HCT116 (cell line): Measurements from ENCODE around the gene LACTB. TPM values are rescaled to one million over a fixed set of nuclear protein-coding genes. Genes with fewer than 3 reads are reported as not detected.

Source experiments
- ATAC-seq: fragments of 200-7000 bp; cut with Tn5 transposase; 2 replicates; pipeline ENCODE4 v1.9.1; 2020; ENCODE audit warnings: mild to moderate bottlenecking, moderate library complexity
- BruUV-seq: library from RNA; stranded (reverse); fragments of 400-500 nt; replicated peaks from 2 replicates; lab custom pipeline; 2021; lab: Mats Ljungman, UMichigan
- CTCF ChIA-PET: fragments of 300-600 bp; sonication (Branson Sonifier 250); formaldehyde crosslinking; loops from one replicate; lab custom pipeline; 2021; ENCODE audit warnings: antibody characterized with exemption; lab: Charles Lee
- POLR2A ChIA-PET: fragments of 300-600, 350-600 bp; sonication (Branson Sonifier 250); formaldehyde crosslinking; loops from one replicate; lab custom pipeline; 2021; ENCODE audit warnings: antibody characterized with exemption; lab: Charles Lee
- RAD21 ChIA-PET, 2 experiments: fragments of 300-600 bp; sonication (Branson Sonifier 250); formaldehyde crosslinking; loops; one replicate each; lab custom pipeline; 2023; ENCODE audit warnings: low total read pairs in 2 of 2; ENCODE audit not compliant: uncharacterized antibody in 2 of 2, unreplicated experiment in 2 of 2, low non-redundant PET in 1 of 2; lab: Charles Lee
- DNase-seq: peaks from one replicate; pipeline ENCODE4 v3.0.0-alpha.2; 2010; ENCODE audit warnings: low read depth, low spot score
- H2AFZ ChIP-seq: fragments of 200-600 bp; shearing (Covaris generic), sonication (generic); 2 replicates; pipeline ENCODE4 v1.6.1; 2017; ENCODE audit warnings: low read depth, mixed run types, mixed read lengths, antibody characterized with exemption, low read length; ENCODE audit not compliant: poor library complexity, severe bottlenecking
- H3K27ac ChIP-seq: 2 replicates; pipeline ENCODE4 v1.5.1; 2012; ENCODE audit warnings: low read depth, low read length
- H3K27me3 ChIP-seq: fragments of 200-600 bp; sonication (generic); 2 replicates; pipeline ENCODE4 v1.6.1; 2016; ENCODE audit warnings: mixed run types, low read length, mixed read lengths; ENCODE audit not compliant: insufficient read depth
- H3K36me3 ChIP-seq, 2 experiments: fragments of 200-500 bp in 1 of 2; fragments of 200-600 bp in 1 of 2; sonication (Bioruptor generic) in 1 of 2; sonication (generic) in 1 of 2; 2 replicates each; pipeline versions ENCODE4 v1.5.1 to v1.6.1; 2014 to 2016; ENCODE audit warnings: low read length in 2 of 2, inconsistent platforms in 1 of 2, mixed read lengths in 1 of 2, mixed run types in 1 of 2; ENCODE audit not compliant: insufficient read depth in 2 of 2, control insufficient read depth in 1 of 2
- H3K4me1 ChIP-seq, 2 experiments: fragments of 200-600 bp in 1 of 2; sonication (generic) in 1 of 2; 2 replicates each; pipeline versions ENCODE4 v1.5.1 to v1.6.1; 2012 to 2017; ENCODE audit warnings: low read length in 2 of 2, inconsistent platforms in 1 of 2, mild to moderate bottlenecking in 1 of 2, mixed read lengths in 1 of 2, mixed run types in 1 of 2, moderate library complexity in 1 of 2; ENCODE audit not compliant: insufficient read depth in 2 of 2, control insufficient read depth in 1 of 2
- H3K4me2 ChIP-seq: fragments of 200-600 bp; sonication (generic); 2 replicates; pipeline ENCODE4 v1.6.1; 2017; ENCODE audit warnings: mixed run types, low read length, mixed read lengths
- H3K4me3 ChIP-seq, 2 experiments: fragments of 200-600 bp in 1 of 2; sonication (generic) in 1 of 2; replicated peaks in 1 of 2; 2 replicates each; pipeline ENCODE4 v1.5.1; 2011 to 2016; ENCODE audit warnings: low read length in 2 of 2, control low read depth in 1 of 2, low read depth in 1 of 2, mild to moderate bottlenecking in 1 of 2, mixed read lengths in 1 of 2, mixed run types in 1 of 2
- H3K79me2 ChIP-seq: fragments of 200-600 bp; sonication (generic); 2 replicates; pipeline ENCODE4 v1.6.1; 2017; ENCODE audit warnings: mild to moderate bottlenecking, mixed run types, low read length, moderate library complexity, mixed read lengths; ENCODE audit not compliant: insufficient read depth
- H3K9ac ChIP-seq: fragments of 200-600 bp; sonication (generic); 2 replicates; pipeline ENCODE4 v1.6.1; 2016; ENCODE audit warnings: low read length, mixed read lengths
- H3K9me2 ChIP-seq: fragments of 200-600 bp; sonication (generic), shearing (Covaris generic); 2 replicates; pipeline ENCODE4 v1.6.1; 2017; ENCODE audit warnings: mixed run types, mild to moderate bottlenecking, moderate library complexity; ENCODE audit not compliant: insufficient read depth
- H3K9me3 ChIP-seq, 2 experiments: fragments of 200-500 bp in 1 of 2; fragments of 200-600 bp in 1 of 2; sonication (Bioruptor generic) in 1 of 2; sonication (generic) in 1 of 2; 2 replicates each; pipeline ENCODE4 v1.6.1; 2014 to 2017; ENCODE audit warnings: low read length in 2 of 2, mixed read lengths in 2 of 2, inconsistent platforms in 1 of 2, low read depth in 1 of 2, mild to moderate bottlenecking in 1 of 2, mixed run types in 1 of 2, moderate library complexity in 1 of 2; ENCODE audit not compliant: control insufficient read depth in 1 of 2, insufficient read depth in 1 of 2
- H4K20me1 ChIP-seq: fragments of 200-600 bp; sonication (generic), shearing (Covaris generic); 2 replicates; pipeline ENCODE4 v1.6.1; 2017; ENCODE audit warnings: mixed run types, mild to moderate bottlenecking, moderate library complexity; ENCODE audit not compliant: insufficient read depth
- EZH2phosphoT487 ChIP-seq: fragments of 200-600 bp; IDR thresholded peaks from 2 replicates; pipeline ENCODE4 v1.6.1; 2018; ENCODE audit warnings: antibody characterized with exemption, borderline replicate concordance
- FOSL1 ChIP-seq: IDR thresholded peaks from 2 replicates; pipeline ENCODE4 v1.6.1; 2012; ENCODE audit warnings: low read depth
- POLR2A ChIP-seq: IDR thresholded peaks from 2 replicates; pipeline ENCODE4 v1.7.0; 2011; ENCODE audit warnings: borderline replicate concordance; ENCODE audit not compliant: insufficient read depth, insufficient read length; ENCODE audit errors: extremely low read depth
- RAD21 ChIP-seq: IDR thresholded peaks from 2 replicates; pipeline ENCODE4 v1.6.1; 2012; ENCODE audit warnings: low read depth, mild to moderate bottlenecking
- SIN3A ChIP-seq: IDR thresholded peaks from 2 replicates; pipeline ENCODE4 v1.6.1; 2012; ENCODE audit warnings: low read depth
- SP1 ChIP-seq: IDR thresholded peaks from 2 replicates; pipeline ENCODE4 v1.6.1; 2012; ENCODE audit warnings: low read depth
- TCF7L2 ChIP-seq: IDR thresholded peaks from 2 replicates; pipeline ENCODE4 v1.7.0; 2011; ENCODE audit warnings: borderline replicate concordance, inconsistent platforms; ENCODE audit not compliant: insufficient read depth, insufficient read length; ENCODE audit errors: extremely low read depth
- ZBTB33 ChIP-seq: IDR thresholded peaks from 2 replicates; pipeline ENCODE4 v1.6.1; 2011; ENCODE audit warnings: mild to moderate bottlenecking, low read length, moderate library complexity; ENCODE audit not compliant: insufficient replicate concordance; ENCODE audit errors: extremely low read depth
- intact Hi-C: fragments of 100-400 bp; cut with micrococcal nuclease; formaldehyde crosslinking; loops from 2 replicates; pipeline ENCODE4 v1.10.0; 2022
- total RNA-seq: library from RNA; stranded (reverse); gene quantifications from one replicate; pipeline ENCODE4 v1.2.1, GENCODE V29; 2021; ENCODE audit not compliant: unreplicated experiment
- TF ChIP-seq, protein P1 (sequence below): IDR thresholded peaks from 2 replicates; pipeline ENCODE4 v1.6.1; 2012; ENCODE audit warnings: low read depth
- TF ChIP-seq, protein P2 (sequence below): IDR thresholded peaks from 2 replicates; pipeline ENCODE4 v1.6.1; 2012

Gene LACTB
- total RNA-seq, 1 experiment from 2014 or later = 7.6 TPM

GRCh38 chr15:63180746-63181145 lies 59.1 kb downstream of the LACTB start:
- RAD21 ChIA-PET = no interaction called here
- POLR2A ChIA-PET = no interaction called here
- ATAC-seq (no peak), DNase-seq (no peak)
- no peaks in the 10 kb centered on the region for H3K9me2 ChIP-seq
- no peaks in the 10 kb centered on the region for H3K27me3 ChIP-seq
- H3K4me1 ChIP-seq = no peaks in the 10 kb centered on the region
- no TSS peak for BruUV-seq
- TF ChIP-seq TCF7L2 = no peak
- TF ChIP-seq SP1 = no peak
- no peak for TF ChIP-seq POLR2A
- no peak for TF ChIP-seq FOSL1
- TF ChIP-seq, protein P1, sequence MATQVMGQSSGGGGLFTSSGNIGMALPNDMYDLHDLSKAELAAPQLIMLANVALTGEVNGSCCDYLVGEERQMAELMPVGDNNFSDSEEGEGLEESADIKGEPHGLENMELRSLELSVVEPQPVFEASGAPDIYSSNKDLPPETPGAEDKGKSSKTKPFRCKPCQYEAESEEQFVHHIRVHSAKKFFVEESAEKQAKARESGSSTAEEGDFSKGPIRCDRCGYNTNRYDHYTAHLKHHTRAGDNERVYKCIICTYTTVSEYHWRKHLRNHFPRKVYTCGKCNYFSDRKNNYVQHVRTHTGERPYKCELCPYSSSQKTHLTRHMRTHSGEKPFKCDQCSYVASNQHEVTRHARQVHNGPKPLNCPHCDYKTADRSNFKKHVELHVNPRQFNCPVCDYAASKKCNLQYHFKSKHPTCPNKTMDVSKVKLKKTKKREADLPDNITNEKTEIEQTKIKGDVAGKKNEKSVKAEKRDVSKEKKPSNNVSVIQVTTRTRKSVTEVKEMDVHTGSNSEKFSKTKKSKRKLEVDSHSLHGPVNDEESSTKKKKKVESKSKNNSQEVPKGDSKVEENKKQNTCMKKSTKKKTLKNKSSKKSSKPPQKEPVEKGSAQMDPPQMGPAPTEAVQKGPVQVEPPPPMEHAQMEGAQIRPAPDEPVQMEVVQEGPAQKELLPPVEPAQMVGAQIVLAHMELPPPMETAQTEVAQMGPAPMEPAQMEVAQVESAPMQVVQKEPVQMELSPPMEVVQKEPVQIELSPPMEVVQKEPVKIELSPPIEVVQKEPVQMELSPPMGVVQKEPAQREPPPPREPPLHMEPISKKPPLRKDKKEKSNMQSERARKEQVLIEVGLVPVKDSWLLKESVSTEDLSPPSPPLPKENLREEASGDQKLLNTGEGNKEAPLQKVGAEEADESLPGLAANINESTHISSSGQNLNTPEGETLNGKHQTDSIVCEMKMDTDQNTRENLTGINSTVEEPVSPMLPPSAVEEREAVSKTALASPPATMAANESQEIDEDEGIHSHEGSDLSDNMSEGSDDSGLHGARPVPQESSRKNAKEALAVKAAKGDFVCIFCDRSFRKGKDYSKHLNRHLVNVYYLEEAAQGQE = no peak
- no peak for TF ChIP-seq RAD21
- TF ChIP-seq EZH2phosphoT487 = no peak
- TF ChIP-seq, protein P2, sequence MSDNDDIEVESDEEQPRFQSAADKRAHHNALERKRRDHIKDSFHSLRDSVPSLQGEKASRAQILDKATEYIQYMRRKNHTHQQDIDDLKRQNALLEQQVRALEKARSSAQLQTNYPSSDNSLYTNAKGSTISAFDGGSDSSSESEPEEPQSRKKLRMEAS = no peak
- TF ChIP-seq ZBTB33 = no peak
- no peak for TF ChIP-seq SIN3A
- H2AFZ ChIP-seq = no peak overlapping the region
- H3K4me2 ChIP-seq = no peak overlapping the region
- no peak overlapping the region for H3K27ac ChIP-seq
- no peaks in the 10 kb centered on the region for H3K36me3 ChIP-seq
- intact Hi-C loops = no loop called here
- no peaks in the 10 kb centered on the region for H4K20me1 ChIP-seq
- no peak overlapping the region for H3K4me3 ChIP-seq
- no peaks in the 10 kb centered on the region for H3K79me2 ChIP-seq
- H3K9ac ChIP-seq = no peak overlapping the region
- no peaks in the 10 kb centered on the region for H3K9me3 ChIP-seq
- CTCF ChIA-PET = no interaction called here
